ENCODE data around the gene SARM1.

DNA sequence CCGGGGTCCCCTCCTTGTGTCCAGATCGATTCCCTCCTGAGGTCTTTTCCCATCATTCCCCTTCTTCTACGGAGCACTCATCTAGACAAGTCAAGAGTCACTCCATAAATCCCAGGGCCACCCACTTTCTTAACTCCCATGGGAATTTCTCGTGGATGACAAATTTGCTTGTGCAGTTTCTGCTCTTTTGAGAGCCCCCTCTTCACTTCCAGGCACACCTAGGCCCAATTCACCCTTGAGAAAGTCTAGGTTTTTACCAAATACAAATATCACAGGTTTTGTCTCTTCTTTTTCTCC, 13.6 kb upstream of the SARM1 start:
- TF ChIP-seq, protein P1, sequence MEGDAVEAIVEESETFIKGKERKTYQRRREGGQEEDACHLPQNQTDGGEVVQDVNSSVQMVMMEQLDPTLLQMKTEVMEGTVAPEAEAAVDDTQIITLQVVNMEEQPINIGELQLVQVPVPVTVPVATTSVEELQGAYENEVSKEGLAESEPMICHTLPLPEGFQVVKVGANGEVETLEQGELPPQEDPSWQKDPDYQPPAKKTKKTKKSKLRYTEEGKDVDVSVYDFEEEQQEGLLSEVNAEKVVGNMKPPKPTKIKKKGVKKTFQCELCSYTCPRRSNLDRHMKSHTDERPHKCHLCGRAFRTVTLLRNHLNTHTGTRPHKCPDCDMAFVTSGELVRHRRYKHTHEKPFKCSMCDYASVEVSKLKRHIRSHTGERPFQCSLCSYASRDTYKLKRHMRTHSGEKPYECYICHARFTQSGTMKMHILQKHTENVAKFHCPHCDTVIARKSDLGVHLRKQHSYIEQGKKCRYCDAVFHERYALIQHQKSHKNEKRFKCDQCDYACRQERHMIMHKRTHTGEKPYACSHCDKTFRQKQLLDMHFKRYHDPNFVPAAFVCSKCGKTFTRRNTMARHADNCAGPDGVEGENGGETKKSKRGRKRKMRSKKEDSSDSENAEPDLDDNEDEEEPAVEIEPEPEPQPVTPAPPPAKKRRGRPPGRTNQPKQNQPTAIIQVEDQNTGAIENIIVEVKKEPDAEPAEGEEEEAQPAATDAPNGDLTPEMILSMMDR (conservative IDR thresholded peaks at IDR 0.05), result no peak
- TF ChIP-seq EZH2 (IDR thresholded peaks at IDR 0.05; ENCODE audit: low read depth), result no peak

Data from PC-9 (cell line).